ENCODE measurements around the gene RHOT1.

- TF ChIP-seq TAF1 (IDR thresholded peaks at IDR 0.05; ENCODE audit: borderline replicate concordance, insufficient read depth, low read length) (no peak), SIN3A (IDR thresholded peaks at IDR 0.05; ENCODE audit: borderline replicate concordance, insufficient read depth, low read length) (no peak), POLR2AphosphoS5 (IDR thresholded peaks at IDR 0.05; ENCODE audit: low read depth, low read length) (no peak), REST (IDR thresholded peaks at IDR 0.05; ENCODE audit: insufficient read depth in 1 of 2, low read depth in 2 of 2, low read length in 2 of 2) (no peak)
Observed at GRCh38 chr17:32266051-32266388, 123.7 kb downstream of the RHOT1 start.

Data from PFSK-1 (cell line).